Heart right ventricle (tissue), 16 donors: Measurements from ENCODE around the gene RANBP3L. TPM values are rescaled to one million over a fixed set of nuclear protein-coding genes. Genes with fewer than 3 reads are reported as not detected.
A peak's percentile ranks its signal among the peaks of the same experiment; 100 is the strongest.

Experiments
- ATAC-seq, 8 donors: fragments of 200-7000 bp; cut with Tn5 transposase; one replicate each; pipeline ENCODE4 v1.9.1; 2020; ENCODE audit warnings: mild to moderate bottlenecking in 8 of 8, moderate library complexity in 8 of 8, moderate number of reproducible peaks in 1 of 8
- DNase-seq, 2 donors: peaks; one replicate each; pipeline ENCODE4 v3.0.0-alpha.2; 2020
- H3K27ac ChIP-seq, 10 donors: fragments of 200-600 bp; sonication (generic) in 2 of 10; one replicate each; pipeline versions ENCODE4 v1.5.0 to v1.8.0; 2020 to 2022; ENCODE audit warnings: mild to moderate bottlenecking in 3 of 10
- H3K27me3 ChIP-seq, 7 donors: fragments of 200-600 bp; one replicate each; pipeline ENCODE4 v1.8.0; 2021 to 2022; ENCODE audit warnings: mild to moderate bottlenecking in 2 of 7
- H3K36me3 ChIP-seq, 9 donors: fragments of 200-600 bp; sonication (generic) in 1 of 9; one replicate each; pipeline versions ENCODE4 v1.5.0 to v1.8.0; 2020 to 2022; ENCODE audit warnings: mild to moderate bottlenecking in 2 of 9
- H3K4me1 ChIP-seq, 9 donors: fragments of 200-600 bp; sonication (generic) in 1 of 9; one replicate each; pipeline versions ENCODE4 v1.5.0 to v1.8.0; 2020 to 2022; ENCODE audit warnings: mild to moderate bottlenecking in 4 of 9
- H3K4me3 ChIP-seq, 10 donors: fragments of 200-600 bp; sonication (generic) in 2 of 10; one replicate each; pipeline versions ENCODE4 v1.5.0 to v1.8.0; 2020 to 2022; ENCODE audit warnings: mild to moderate bottlenecking in 7 of 10, moderate library complexity in 2 of 10
- H3K9me3 ChIP-seq, 11 donors: fragments of 200-600 bp in 10 of 11; sonication (generic) in 2 of 11; one replicate each; pipeline versions ENCODE4 v1.5.0 to v1.8.0; 2013 to 2022; ENCODE audit warnings: mild to moderate bottlenecking in 2 of 11, control low read depth in 1 of 11, moderate library complexity in 1 of 11
- WGBS, 2 donors: extraction: QIAGEN DNeasy Blood & Tissue Kit; methylation state at CpG; one replicate each; pipeline ENCODE4 v1.1.7; 2013; ENCODE audit warnings: inconsistent platforms in 1 of 2; 5-methylcytosine and 5-hydroxymethylcytosine counted together
- intact Hi-C, 10 donors: fragments of 100-400 bp; cut with DNase I; formaldehyde crosslinking; loops; one replicate each; pipeline versions ENCODE4 v1.11.1 to v1.14.2; 2022
- polyA plus RNA-seq, 2 donors: library from polyadenylated mRNA; stranded (reverse); fragments of 200-250 nt; gene quantifications; one replicate each; pipeline ENCODE4 v1.2.3, GENCODE V29; 2013
- total RNA-seq, 10 donors: library from RNA; stranded (reverse); fragmentation: NEBNext Ultra II Directional in 3 of 10; extraction: Animal tissue kit (Norgen Biotek cat#: 25700) in 3 of 10; gene quantifications; one replicate each; pipeline versions ENCODE4 v1.2.1 to v1.2.4, GENCODE V29; 2021 to 2023
- TF ChIP-seq, protein P1 (sequence below), 9 donors: fragments of 200-600 bp; sonication (generic) in 2 of 9; IDR thresholded peaks; one replicate each; pipeline versions ENCODE4 v1.5.0 to v1.8.0; 2021 to 2022; ENCODE audit warnings: antibody characterized with exemption in 9 of 9, mild to moderate bottlenecking in 5 of 9, moderate library complexity in 1 of 9
- donor health status: Arrhythmogenic right ventricular cardiomyopathy.
- donor health status: ischemic (EF 13 %, LVEDD 7.1; RV severe dilation, severe dysfunction).
- donor health status: healthy with polysubstance abuse.
- donor health status: DM: no; HTN: yes; CAD: no.
- donor health status: DM: no; HTN: no; CAD: no.
- donor health status: ischemic (EF 25% LVEDD 6.9; RV normal size, moderate dysfunction).
- donor health status: ischemic (EF 25% LVEDD 5.7; RV mildly dilated, moderate dysfunction).
- donor health status: healthy.
- donor health status: DM: yes; HTN: yes; CAD: no.
- donor health status: Ischemic cardiomyopathy.
- donor health status: ischemic (EF 35%, LVEDD 5.7; RV mildly dilated, moderate dysfunction).
- donor health status: nonischemic (EF 11% LVEDD 7.7; RV severe dilation, severe dysfunction).
- donor health status: DM: yes; HTN: yes; CAD: no.
- donor health status: PGD.
- donor health status: ischemic (EF 29% LVEDD 5.4; RV normal size, mild dysfunction).
- donor health status: nonischemic (EF 23%, LVEDD 6.1; RV moderate dilation, normal function).

Gene RANBP3L
- total and polyA plus RNA-seq, 12 donors = 0.09 to 0.92 (median 0.49) TPM; not detected in 1

DNA sequence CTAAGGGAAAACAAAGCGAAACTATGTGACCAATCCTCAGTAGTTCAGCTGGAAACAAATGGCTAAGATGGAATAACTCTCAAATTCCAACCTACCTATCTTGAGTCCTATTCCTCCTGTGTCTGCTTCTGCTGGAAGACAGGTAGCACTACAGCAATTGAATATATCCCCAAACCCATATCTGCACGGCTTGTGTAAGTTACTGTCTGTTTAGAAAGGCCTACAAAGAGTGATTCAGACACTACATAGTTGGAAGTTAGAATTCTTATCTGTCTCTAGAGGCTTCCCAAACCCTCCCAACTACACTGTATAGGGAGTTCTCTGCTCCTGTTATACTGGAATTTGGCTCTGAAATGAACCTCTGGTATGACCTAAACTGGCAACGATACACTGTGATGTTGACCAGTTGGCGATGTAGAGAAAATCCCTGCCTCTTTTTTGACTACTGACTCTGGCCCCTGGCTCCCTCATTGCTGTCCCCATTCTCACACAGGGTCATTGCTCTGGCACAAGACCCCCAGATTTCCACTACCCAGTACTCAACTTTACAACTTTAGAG lies 37.4 kb downstream of the RANBP3L start:
- H3K9me3 ChIP-seq = no peaks in the 10 kb centered on the region
- TF ChIP-seq, protein P1, sequence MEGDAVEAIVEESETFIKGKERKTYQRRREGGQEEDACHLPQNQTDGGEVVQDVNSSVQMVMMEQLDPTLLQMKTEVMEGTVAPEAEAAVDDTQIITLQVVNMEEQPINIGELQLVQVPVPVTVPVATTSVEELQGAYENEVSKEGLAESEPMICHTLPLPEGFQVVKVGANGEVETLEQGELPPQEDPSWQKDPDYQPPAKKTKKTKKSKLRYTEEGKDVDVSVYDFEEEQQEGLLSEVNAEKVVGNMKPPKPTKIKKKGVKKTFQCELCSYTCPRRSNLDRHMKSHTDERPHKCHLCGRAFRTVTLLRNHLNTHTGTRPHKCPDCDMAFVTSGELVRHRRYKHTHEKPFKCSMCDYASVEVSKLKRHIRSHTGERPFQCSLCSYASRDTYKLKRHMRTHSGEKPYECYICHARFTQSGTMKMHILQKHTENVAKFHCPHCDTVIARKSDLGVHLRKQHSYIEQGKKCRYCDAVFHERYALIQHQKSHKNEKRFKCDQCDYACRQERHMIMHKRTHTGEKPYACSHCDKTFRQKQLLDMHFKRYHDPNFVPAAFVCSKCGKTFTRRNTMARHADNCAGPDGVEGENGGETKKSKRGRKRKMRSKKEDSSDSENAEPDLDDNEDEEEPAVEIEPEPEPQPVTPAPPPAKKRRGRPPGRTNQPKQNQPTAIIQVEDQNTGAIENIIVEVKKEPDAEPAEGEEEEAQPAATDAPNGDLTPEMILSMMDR (IDR thresholded peaks at IDR 0.05) = no peak
- H3K27ac ChIP-seq = no peak overlapping the region
- no peaks in the 10 kb centered on the region for H3K27me3 ChIP-seq
- H3K36me3 ChIP-seq = no peaks in the 10 kb centered on the region
- 57 to 76% methylated on average over 4 of the region's 4 CpGs for WGBS, 2 donors
- ATAC-seq (no peak), DNase-seq (no peak)
- H3K4me3 ChIP-seq = no peak overlapping the region
- no peaks in the 10 kb centered on the region for H3K4me1 ChIP-seq
- intact Hi-C loops = loop anchor here in 6 of 10 donors (2.0 to 10.0 kb wide), 4 partner anchors 41 to 433 kb away; no protein-coding TSS in a partner anchor

DNA sequence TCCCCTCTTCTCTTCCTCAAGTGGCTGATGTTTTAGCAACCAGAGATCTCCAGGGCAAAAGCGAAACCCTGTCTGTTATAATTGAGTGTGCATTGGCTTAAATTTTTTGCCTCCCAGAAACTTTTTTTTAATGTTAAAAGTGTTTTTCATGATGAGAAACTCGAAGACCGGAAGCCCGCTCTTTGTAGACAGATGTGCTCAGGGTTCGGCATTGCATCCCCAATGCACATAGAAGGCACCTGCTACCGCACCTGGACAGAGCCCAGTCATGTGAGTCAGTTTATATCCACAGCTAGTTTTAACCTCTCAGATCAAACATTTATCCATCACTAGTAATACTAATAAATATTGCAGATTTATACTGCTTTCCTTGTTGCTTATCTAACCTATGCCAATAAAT lies 40.5 kb downstream of the RANBP3L start:
- DNase-seq = no peak
- Histone ChIP-seq H3K36me3 (no peaks in the 10 kb centered on the region), H3K4me3 (no peak overlapping the region), H3K27me3 (no peaks in the 10 kb centered on the region), H3K4me1 (no peaks in the 10 kb centered on the region), H3K27ac (no peak overlapping the region), H3K9me3 (no peaks in the 10 kb centered on the region)
- TF ChIP-seq, protein P1 (IDR thresholded peaks at IDR 0.05) = no peak
- no peak for ATAC-seq
- 89 to 92% methylated on average over 6 of the region's 6 CpGs for WGBS, 2 donors
- intact Hi-C loops = loop anchor here in 6 of 10 donors (5.0 to 10.0 kb wide), 3 partner anchors 134 to 436 kb away; no protein-coding TSS in a partner anchor

DNA sequence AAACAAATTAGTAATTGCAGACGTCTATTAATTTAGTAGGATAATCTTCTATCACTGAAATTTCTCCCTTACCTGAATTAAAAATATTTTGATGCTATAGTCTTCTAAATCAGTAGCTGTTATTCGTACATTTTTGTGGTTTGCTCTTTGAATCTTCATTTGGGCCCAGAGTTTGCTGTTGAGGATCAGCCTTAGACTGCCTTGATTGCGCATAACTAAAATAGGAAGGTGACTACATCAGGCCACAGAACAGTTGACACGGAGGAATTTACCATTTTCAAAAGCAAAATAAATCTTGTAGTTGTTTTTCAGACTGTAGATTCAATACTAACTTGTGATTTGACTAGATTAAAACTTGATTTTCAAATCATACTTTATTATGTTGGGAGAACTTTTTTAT lies 48.1 kb downstream of the RANBP3L start:
- 70 to 93% methylated on average over 4 of the region's 4 CpGs for WGBS, 2 donors
- intact Hi-C loops = no loop called here
- H3K9me3 ChIP-seq = no peaks in the 10 kb centered on the region
- H3K4me3 ChIP-seq = no peak overlapping the region
- H3K27me3 ChIP-seq = no peaks in the 10 kb centered on the region
- DNase-seq (no peak), ATAC-seq (no peak)
- H3K27ac ChIP-seq = peak overlapping the region in 2 of 10 donors; percentile 4 to 9
- TF ChIP-seq, protein P1 (IDR thresholded peaks at IDR 0.05) = no peak
- no peaks in the 10 kb centered on the region for H3K36me3 ChIP-seq
- H3K4me1 ChIP-seq = peaks cover 0 to 7% (median 0%) of the 10 kb centered on the region in 9 donors

DNA sequence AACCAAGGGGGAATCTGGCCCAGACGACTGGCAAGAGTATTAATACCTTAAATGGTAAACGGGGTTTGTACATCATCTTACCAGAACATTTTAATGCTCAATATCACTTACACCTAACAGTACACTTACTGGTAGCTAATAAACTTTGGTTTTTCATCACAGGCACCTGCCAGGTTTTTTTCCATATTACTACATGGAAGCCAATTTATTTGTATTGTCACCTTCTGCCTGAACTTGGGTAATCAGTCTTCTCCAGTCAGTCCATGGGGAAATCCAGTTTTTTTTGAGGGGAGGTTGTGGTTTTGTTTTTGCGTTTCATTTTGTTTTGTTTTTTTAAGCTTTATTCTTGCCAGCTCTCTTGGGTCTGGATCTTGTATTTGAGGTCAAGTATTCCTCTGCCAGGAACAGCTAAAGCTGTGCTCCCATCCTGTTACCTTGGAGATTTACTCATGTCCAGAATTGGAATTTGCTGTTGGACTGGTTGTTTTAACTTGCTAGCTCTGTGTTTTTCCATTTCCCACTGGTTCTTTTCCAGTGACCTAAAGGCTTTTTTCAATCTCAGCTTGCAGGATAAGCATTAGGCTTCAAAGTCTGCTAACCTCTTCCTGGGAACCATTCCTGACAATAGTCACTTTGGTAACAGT lies 48.9 kb downstream of the RANBP3L start:
- TF ChIP-seq, protein P1 (IDR thresholded peaks at IDR 0.05) = no peak
- DNase-seq = no peak
- intact Hi-C loops = no loop called here
- no peaks in the 10 kb centered on the region for H3K36me3 ChIP-seq
- no peaks in the 10 kb centered on the region for H3K27me3 ChIP-seq
- peak overlapping the region in 2 of 10 donors; percentile 9 to 16 for H3K27ac ChIP-seq
- 74 to 79% methylated on average over 3 of the region's 3 CpGs for WGBS, 2 donors
- peaks cover 0 to 7% (median 0%) of the 10 kb centered on the region in 9 donors for H3K4me1 ChIP-seq
- peak in 6 of 8 donors; percentile 47 to 84 (median 76) for ATAC-seq
- H3K9me3 ChIP-seq = no peaks in the 10 kb centered on the region
- no peak overlapping the region for H3K4me3 ChIP-seq
